GM06990 (cell line): Measurements from ENCODE around the gene MALRD1.
"Not testable (repeated sequence)": the region's sequence is repeated elsewhere in the genome, so short reads cannot be mapped to it uniquely, and the experiment has no call there.

Experiments used
- DNase-seq: peaks from one replicate; pipeline ENCODE4 v3.0.0-alpha.2; 2011; ENCODE audit not compliant: insufficient read length; ENCODE audit errors: extremely low read depth
- H3K27me3 ChIP-seq: replicated peaks from 2 replicates; pipeline ENCODE4 v1.6.0; 2011; ENCODE audit warnings: low read length; ENCODE audit not compliant: control insufficient read depth, insufficient read depth
- H3K36me3 ChIP-seq: 2 replicates; pipeline ENCODE4 v1.5.1; 2011; ENCODE audit warnings: low read length; ENCODE audit not compliant: control insufficient read depth, insufficient read depth
- H3K4me3 ChIP-seq: replicated peaks from 2 replicates; pipeline ENCODE4 v1.5.1; 2011; ENCODE audit warnings: low read depth, mild to moderate bottlenecking, control low read depth, low read length
- CTCF ChIP-seq: IDR thresholded peaks from 2 replicates; pipeline ENCODE4 v1.5.1; 2011; ENCODE audit warnings: low read length, control low read depth, mild to moderate bottlenecking, inconsistent platforms; ENCODE audit not compliant: insufficient read depth, poor library complexity, severe bottlenecking

MALRD1 gene

GRCh38 chr10:19730167-19730906 is 681.7 kb downstream of the MALRD1 start:
- Histone ChIP-seq H3K27me3 (no peaks in the 10 kb centered on the region), H3K4me3 (no peak overlapping the region), H3K36me3 (no peaks in the 10 kb centered on the region)
- no peak for TF ChIP-seq CTCF
- no peak for DNase-seq

- H3K4me3 ChIP-seq: no peak overlapping the region
- no peaks in the 10 kb centered on the region for H3K27me3 ChIP-seq
- no peak for TF ChIP-seq CTCF
Measured at GRCh38 chr10:19730907-19731217, 682.3 kb downstream of the MALRD1 start.

GRCh38 chr10:19731560-19731959 is 683.0 kb downstream of the MALRD1 start:
- H3K4me3 ChIP-seq: no peak overlapping the region
- no peaks in the 10 kb centered on the region for H3K27me3 ChIP-seq
- H3K36me3 ChIP-seq: no peaks in the 10 kb centered on the region
- TF ChIP-seq CTCF: no peak
- DNase-seq: no peak

More at GRCh38 chr10:19730907-19731217, 682.3 kb downstream of the MALRD1 start:
- no peaks in the 10 kb centered on the region for H3K36me3 ChIP-seq
- DNase-seq: no peak

- H3K4me3 ChIP-seq: no peak overlapping the region
- DNase-seq: no peak
- H3K36me3 ChIP-seq: no peaks in the 10 kb centered on the region
- H3K27me3 ChIP-seq: no peaks in the 10 kb centered on the region
- TF ChIP-seq CTCF: no peak
Measured at GRCh38 chr10:19738440-19738839, 689.8 kb downstream of the MALRD1 start.

GRCh38 chr10:19739232-19739631 is 690.6 kb downstream of the MALRD1 start:
- H3K27me3 ChIP-seq, DNase-seq, H3K4me3 ChIP-seq: not testable (repeated sequence)

GRCh38 chr10:19742144-19742543 is 693.5 kb downstream of the MALRD1 start:
- not testable (repeated sequence) for H3K4me3 ChIP-seq, DNase-seq, H3K27me3 ChIP-seq

More at GRCh38 chr10:19739232-19739631, 690.6 kb downstream of the MALRD1 start:
- H3K36me3 ChIP-seq: not testable (repeated sequence)

GRCh38 chr10:19745672-19746071 is 697.1 kb downstream of the MALRD1 start:
- no peaks in the 10 kb centered on the region for H3K27me3 ChIP-seq
- TF ChIP-seq CTCF: no peak

More at GRCh38 chr10:19742144-19742543, 693.5 kb downstream of the MALRD1 start:
- H3K36me3 ChIP-seq: not testable (repeated sequence)

More at GRCh38 chr10:19745672-19746071, 697.1 kb downstream of the MALRD1 start:
- no peak for DNase-seq
- H3K4me3 ChIP-seq: no peak overlapping the region
- H3K36me3 ChIP-seq: no peaks in the 10 kb centered on the region
